Gastroesophageal sphincter (tissue), 3 donors: Measurements from ENCODE around the gene SH3TC2.

Source experiments
- CTCF ChIP-seq, 4 experiments: fragments of 200-600 bp in 2 of 4; fragments of 450-650 bp in 2 of 4; sonication (generic) in 1 of 4; IDR thresholded peaks; one replicate each; pipeline ENCODE4 v1.5.1; 2017 to 2019; ENCODE audit warnings: antibody characterized with exemption in 4 of 4, mild to moderate bottlenecking in 2 of 4, moderate library complexity in 2 of 4
- EP300 ChIP-seq: sonication (generic); formaldehyde crosslinking; IDR thresholded peaks from one replicate; pipeline ENCODE4 v1.6.1; 2017; ENCODE audit warnings: antibody characterized with exemption, mild to moderate bottlenecking
- POLR2A ChIP-seq, 2 donors: fragments of 450-650 bp; IDR thresholded peaks; one replicate each; pipeline ENCODE4 v1.6.1; 2017; ENCODE audit warnings: antibody characterized with exemption in 2 of 2, mild to moderate bottlenecking in 2 of 2, moderate library complexity in 1 of 2

GRCh38 chr5:149094996-149095395, 32.1 kb upstream of the SH3TC2 start:
- no peak for TF ChIP-seq CTCF (IDR thresholded peaks at IDR 0.05)
- no peak for TF ChIP-seq EP300
- no peak for TF ChIP-seq POLR2A (IDR thresholded peaks at IDR 0.05)
